ENCODE data around the gene MVB12B. TPM values are rescaled to one million over a fixed set of nuclear protein-coding genes. Genes with fewer than 3 reads are reported as not detected.

Gene MVB12B
- total RNA-seq, 1 experiment from 2014 or later, result 9.4 TPM

DNA sequence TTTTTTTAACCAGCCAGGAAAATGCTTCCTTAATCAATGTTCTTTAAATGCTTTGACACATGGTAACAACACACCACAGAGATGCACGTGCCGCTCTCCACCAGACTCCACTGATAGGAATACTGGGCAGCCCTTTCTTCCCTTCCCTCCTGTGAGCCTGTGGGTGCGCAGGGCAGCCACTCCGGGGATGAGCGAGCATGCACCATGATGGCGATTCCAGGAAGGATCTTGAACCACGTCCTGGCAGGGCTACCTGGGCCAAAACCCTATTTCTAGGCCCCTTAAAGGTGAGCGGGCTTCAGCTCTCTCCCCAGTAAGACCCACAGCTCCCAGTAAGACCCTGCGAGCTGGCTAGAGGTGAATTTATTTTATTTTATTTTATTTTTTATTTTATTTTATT lies 128.2 kb downstream of the MVB12B start:
- ATAC-seq, result no peak
- Histone ChIP-seq H3K27ac (ENCODE audit: low read length) (no peak overlapping the region), H3K27me3 (ENCODE audit: control insufficient read depth, insufficient read depth, low read length) (no peaks in the 10 kb centered on the region), H3K9me3 (ENCODE audit: control insufficient read depth, insufficient read depth, low read depth, low read length) (no peaks in the 10 kb centered on the region), H3K36me3 (ENCODE audit: control insufficient read depth, insufficient read depth, low read length) (no peaks in the 10 kb centered on the region), H3K4me1 (ENCODE audit: control insufficient read depth, insufficient read depth, low read length) (no peaks in the 10 kb centered on the region), H3K4me3 (ENCODE audit: low read depth in 2 of 2, low read length in 2 of 2) (no peak overlapping the region)
- CTCF ChIA-PET, result no interaction called here
- POLR2A ChIA-PET, result no interaction called here
- in situ Hi-C loops (cut with HindIII; ENCODE audit: low pct_unique_long_range_greater_than_20kb, low sequenced_read_pairs), result no loop called here
- intact Hi-C loops (cut with micrococcal nuclease; ENCODE audit: unreplicated experiment), result no loop called here
- no TSS peak for BruUV-seq (replicated peaks)
- TF ChIP-seq TCF7L2 (IDR thresholded peaks at IDR 0.05; ENCODE audit: low read depth, low read length), result no peak
- no peak for TF ChIP-seq POLR2AphosphoS5 (IDR thresholded peaks at IDR 0.05; ENCODE audit: low read depth, low read length)
- no peak for TF ChIP-seq SIN3A (IDR thresholded peaks at IDR 0.05; ENCODE audit: borderline replicate concordance, insufficient read depth, low read depth, low read length)
- TF ChIP-seq, protein P1, sequence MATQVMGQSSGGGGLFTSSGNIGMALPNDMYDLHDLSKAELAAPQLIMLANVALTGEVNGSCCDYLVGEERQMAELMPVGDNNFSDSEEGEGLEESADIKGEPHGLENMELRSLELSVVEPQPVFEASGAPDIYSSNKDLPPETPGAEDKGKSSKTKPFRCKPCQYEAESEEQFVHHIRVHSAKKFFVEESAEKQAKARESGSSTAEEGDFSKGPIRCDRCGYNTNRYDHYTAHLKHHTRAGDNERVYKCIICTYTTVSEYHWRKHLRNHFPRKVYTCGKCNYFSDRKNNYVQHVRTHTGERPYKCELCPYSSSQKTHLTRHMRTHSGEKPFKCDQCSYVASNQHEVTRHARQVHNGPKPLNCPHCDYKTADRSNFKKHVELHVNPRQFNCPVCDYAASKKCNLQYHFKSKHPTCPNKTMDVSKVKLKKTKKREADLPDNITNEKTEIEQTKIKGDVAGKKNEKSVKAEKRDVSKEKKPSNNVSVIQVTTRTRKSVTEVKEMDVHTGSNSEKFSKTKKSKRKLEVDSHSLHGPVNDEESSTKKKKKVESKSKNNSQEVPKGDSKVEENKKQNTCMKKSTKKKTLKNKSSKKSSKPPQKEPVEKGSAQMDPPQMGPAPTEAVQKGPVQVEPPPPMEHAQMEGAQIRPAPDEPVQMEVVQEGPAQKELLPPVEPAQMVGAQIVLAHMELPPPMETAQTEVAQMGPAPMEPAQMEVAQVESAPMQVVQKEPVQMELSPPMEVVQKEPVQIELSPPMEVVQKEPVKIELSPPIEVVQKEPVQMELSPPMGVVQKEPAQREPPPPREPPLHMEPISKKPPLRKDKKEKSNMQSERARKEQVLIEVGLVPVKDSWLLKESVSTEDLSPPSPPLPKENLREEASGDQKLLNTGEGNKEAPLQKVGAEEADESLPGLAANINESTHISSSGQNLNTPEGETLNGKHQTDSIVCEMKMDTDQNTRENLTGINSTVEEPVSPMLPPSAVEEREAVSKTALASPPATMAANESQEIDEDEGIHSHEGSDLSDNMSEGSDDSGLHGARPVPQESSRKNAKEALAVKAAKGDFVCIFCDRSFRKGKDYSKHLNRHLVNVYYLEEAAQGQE (IDR thresholded peaks at IDR 0.05; ENCODE audit: insufficient read depth in 1 of 2, low read depth in 2 of 2, low read length in 1 of 2), result no peak
- TF ChIP-seq, protein P2, sequence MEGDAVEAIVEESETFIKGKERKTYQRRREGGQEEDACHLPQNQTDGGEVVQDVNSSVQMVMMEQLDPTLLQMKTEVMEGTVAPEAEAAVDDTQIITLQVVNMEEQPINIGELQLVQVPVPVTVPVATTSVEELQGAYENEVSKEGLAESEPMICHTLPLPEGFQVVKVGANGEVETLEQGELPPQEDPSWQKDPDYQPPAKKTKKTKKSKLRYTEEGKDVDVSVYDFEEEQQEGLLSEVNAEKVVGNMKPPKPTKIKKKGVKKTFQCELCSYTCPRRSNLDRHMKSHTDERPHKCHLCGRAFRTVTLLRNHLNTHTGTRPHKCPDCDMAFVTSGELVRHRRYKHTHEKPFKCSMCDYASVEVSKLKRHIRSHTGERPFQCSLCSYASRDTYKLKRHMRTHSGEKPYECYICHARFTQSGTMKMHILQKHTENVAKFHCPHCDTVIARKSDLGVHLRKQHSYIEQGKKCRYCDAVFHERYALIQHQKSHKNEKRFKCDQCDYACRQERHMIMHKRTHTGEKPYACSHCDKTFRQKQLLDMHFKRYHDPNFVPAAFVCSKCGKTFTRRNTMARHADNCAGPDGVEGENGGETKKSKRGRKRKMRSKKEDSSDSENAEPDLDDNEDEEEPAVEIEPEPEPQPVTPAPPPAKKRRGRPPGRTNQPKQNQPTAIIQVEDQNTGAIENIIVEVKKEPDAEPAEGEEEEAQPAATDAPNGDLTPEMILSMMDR (IDR thresholded peaks at IDR 0.05), result no peak
- no peak for DNase-seq (ENCODE audit: low read depth, low spot score)

DNA sequence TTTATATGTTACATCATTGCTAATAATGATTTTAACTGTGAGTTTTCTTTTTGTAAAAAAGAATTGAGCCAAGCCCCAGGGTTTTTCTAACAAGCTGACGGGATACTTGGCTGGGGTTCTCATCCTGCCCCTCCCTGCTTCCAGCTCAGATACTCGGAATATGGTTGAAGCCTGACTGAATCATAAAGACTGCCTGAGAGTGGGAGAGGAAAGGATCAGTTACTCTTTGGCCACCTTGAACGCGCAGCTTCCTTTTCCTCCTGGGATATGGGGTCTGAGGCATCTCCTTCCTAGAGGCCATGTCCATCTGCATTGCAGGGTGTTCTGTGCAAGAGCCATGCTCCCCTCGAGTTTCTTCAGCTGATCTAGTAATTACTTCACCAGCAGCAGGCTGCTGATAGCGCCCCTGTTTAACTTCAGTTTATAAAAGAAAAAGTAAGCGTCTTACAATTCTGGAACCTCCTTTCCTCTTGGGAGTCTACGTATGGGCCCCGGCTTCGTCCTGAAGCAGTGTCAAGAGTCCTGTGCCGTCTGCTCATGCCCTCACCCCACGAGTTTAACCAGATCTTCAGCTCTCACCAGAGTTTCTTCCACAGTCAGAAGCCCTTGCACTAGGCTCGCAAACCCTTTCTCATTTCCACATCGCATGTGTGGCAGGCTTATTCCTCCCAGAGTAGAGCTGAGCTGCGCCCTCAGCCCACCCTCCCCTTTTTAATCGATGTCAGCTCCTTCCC lies 130.0 kb downstream of the MVB12B start:
- ATAC-seq, result no peak
- no peaks in the 10 kb centered on the region for H3K27me3 ChIP-seq (ENCODE audit: control insufficient read depth, insufficient read depth, low read length)
- TF ChIP-seq POLR2AphosphoS5 (IDR thresholded peaks at IDR 0.05; ENCODE audit: low read depth, low read length) (no peak), SIN3A (IDR thresholded peaks at IDR 0.05; ENCODE audit: borderline replicate concordance, insufficient read depth, low read depth, low read length) (no peak), TCF7L2 (IDR thresholded peaks at IDR 0.05; ENCODE audit: low read depth, low read length) (no peak)
- TF ChIP-seq, protein P2 (IDR thresholded peaks at IDR 0.05), result no peak
- TF ChIP-seq, protein P1 (IDR thresholded peaks at IDR 0.05; ENCODE audit: insufficient read depth in 1 of 2, low read depth in 2 of 2, low read length in 1 of 2), result no peak
- BruUV-seq (replicated peaks), result no TSS peak
- intact Hi-C loops (cut with micrococcal nuclease; ENCODE audit: unreplicated experiment), result no loop called here
- no peak overlapping the region for H3K4me3 ChIP-seq (ENCODE audit: low read depth in 2 of 2, low read length in 2 of 2)
- H3K36me3 ChIP-seq (ENCODE audit: control insufficient read depth, insufficient read depth, low read length), result no peaks in the 10 kb centered on the region
- no peaks in the 10 kb centered on the region for H3K4me1 ChIP-seq (ENCODE audit: control insufficient read depth, insufficient read depth, low read length)
- ChIA-PET CTCF (no interaction called here), POLR2A (no interaction called here)
- no peaks in the 10 kb centered on the region for H3K9me3 ChIP-seq (ENCODE audit: control insufficient read depth, insufficient read depth, low read depth, low read length)
- H3K27ac ChIP-seq (ENCODE audit: low read length), result no peak overlapping the region
- in situ Hi-C loops (cut with HindIII; ENCODE audit: low pct_unique_long_range_greater_than_20kb, low sequenced_read_pairs), result no loop called here
- DNase-seq (ENCODE audit: low read depth, low spot score), result no peak
